HepG2 (cell line): ENCODE data around the gene ANKIB1. TPM values are rescaled to one million over a fixed set of nuclear protein-coding genes. Genes with fewer than 3 reads are reported as not detected.

Source experiments
- DMTF1 ChIP-seq: sonication (generic); formaldehyde crosslinking; IDR thresholded peaks from 2 replicates; pipeline ENCODE4 v1.4.0; 2020; ENCODE audit warnings: mild to moderate bottlenecking, missing genetic modification reagents
- HNF1B ChIP-seq: sonication (generic); formaldehyde crosslinking; IDR thresholded peaks from 2 replicates; pipeline ENCODE4 v1.5.1; 2020; ENCODE audit warnings: mild to moderate bottlenecking, moderate library complexity, missing genetic modification reagents
- KLF13 ChIP-seq: sonication (generic); formaldehyde crosslinking; IDR thresholded peaks from 2 replicates; pipeline ENCODE4 v1.4.0; 2020; ENCODE audit warnings: mild to moderate bottlenecking, missing genetic modification reagents
- KMT2A ChIP-seq: sonication (generic); formaldehyde crosslinking; IDR thresholded peaks from 2 replicates; pipeline ENCODE4 v1.4.0; 2020; ENCODE audit warnings: missing genetic modification reagents
- MAZ ChIP-seq, 2 experiments: sonication (generic) in 1 of 2; formaldehyde crosslinking in 1 of 2; IDR thresholded peaks; 2 replicates each; pipeline versions ENCODE4 v1.5.0 to v1.6.1; 2012 to 2020; ENCODE audit warnings: low read depth in 2 of 2, mild to moderate bottlenecking in 2 of 2, borderline replicate concordance in 1 of 2, improper control_type of control experiment in 1 of 2, low read length in 1 of 2, missing genetic modification reagents in 1 of 2, moderate library complexity in 1 of 2
- REL ChIP-seq: sonication (generic); formaldehyde crosslinking; conservative IDR thresholded peaks from 2 replicates; pipeline ENCODE4 v1.8.0; 2022; ENCODE audit warnings: mild to moderate bottlenecking, missing genetic modification reagents, moderate library complexity
- TBL1XR1 ChIP-seq: fragments of 150-350 bp; IDR thresholded peaks from 2 replicates; pipeline ENCODE4 v1.6.1; 2014; ENCODE audit warnings: borderline replicate concordance, low read length; ENCODE audit not compliant: partially characterized antibody
- TEAD2 ChIP-seq: sonication (generic); formaldehyde crosslinking; IDR thresholded peaks from 2 replicates; pipeline ENCODE4 v1.9.0; 2021; ENCODE audit warnings: missing genetic modification reagents
- ZC3H4 ChIP-seq: sonication (generic); formaldehyde crosslinking; IDR thresholded peaks from 2 replicates; pipeline ENCODE4 v1.4.0; 2020; ENCODE audit warnings: missing genetic modification reagents, borderline replicate concordance
- ZFP90 ChIP-seq: sonication (generic); formaldehyde crosslinking; IDR thresholded peaks from 2 replicates; pipeline ENCODE4 v1.8.0; 2022; ENCODE audit warnings: missing genetic modification reagents, mild to moderate bottlenecking, inconsistent platforms, borderline replicate concordance
- ZNF224 ChIP-seq: sonication (generic); formaldehyde crosslinking; IDR thresholded peaks from 2 replicates; pipeline ENCODE4 v1.5.0; 2020; ENCODE audit warnings: mild to moderate bottlenecking, missing genetic modification reagents
- ZNF512 ChIP-seq: sonication (generic); formaldehyde crosslinking; IDR thresholded peaks from 2 replicates; pipeline ENCODE4 v1.4.0; 2020; ENCODE audit warnings: mild to moderate bottlenecking, missing genetic modification reagents
- ZNF572 ChIP-seq: sonication (generic); formaldehyde crosslinking; IDR thresholded peaks from 2 replicates; pipeline ENCODE4 v1.5.1; 2020; ENCODE audit warnings: mild to moderate bottlenecking, missing genetic modification reagents
- ZNF605 ChIP-seq: sonication (generic); formaldehyde crosslinking; IDR thresholded peaks from 2 replicates; pipeline ENCODE4 v1.8.0; 2022; ENCODE audit warnings: mild to moderate bottlenecking, missing genetic modification reagents
- ZNF800 ChIP-seq: sonication (generic); formaldehyde crosslinking; IDR thresholded peaks from 2 replicates; pipeline ENCODE4 v1.4.0; 2020; ENCODE audit warnings: missing genetic modification reagents
- polyA plus RNA-seq, 8 experiments: library from polyadenylated mRNA; depleted of rRNA in 3 of 8; stranded (reverse) in 7 of 8; unstranded in 1 of 8; fragments of >200 nt; fragmentation: Illumina TruSeq in 4 of 8; extraction: Trizol in 4 of 8; gene quantifications; 2 replicates each; pipeline versions ENCODE4 v1.2.1 to v1.2.3, GENCODE V29; 2011 to 2016; ENCODE audit warnings: low read depth in 4 of 8, missing spikeins in 1 of 8, mixed read lengths in 1 of 8; ENCODE audit not compliant: insufficient read depth in 1 of 8
- total RNA-seq, 5 experiments: library from RNA; depleted of rRNA; stranded (reverse); fragments of >200 nt; fragmentation: Illumina TruSeq; extraction: Trizol; gene quantifications; 2 replicates each; pipeline ENCODE4 v1.2.3, GENCODE V29; 2016; ENCODE audit warnings: low read depth in 1 of 5
- TF ChIP-seq, protein P1 (sequence below): sonication (generic); formaldehyde crosslinking; IDR thresholded peaks from 2 replicates; pipeline ENCODE4 v1.8.0; 2022; ENCODE audit warnings: mild to moderate bottlenecking, missing genetic modification reagents

ANKIB1 gene
- total and polyA plus RNA-seq, 2 of the 13 experiments (the other 11 are each of a cell fraction or from before 2014, with no cell fraction given), result 28.7 to 29.6 TPM

DNA sequence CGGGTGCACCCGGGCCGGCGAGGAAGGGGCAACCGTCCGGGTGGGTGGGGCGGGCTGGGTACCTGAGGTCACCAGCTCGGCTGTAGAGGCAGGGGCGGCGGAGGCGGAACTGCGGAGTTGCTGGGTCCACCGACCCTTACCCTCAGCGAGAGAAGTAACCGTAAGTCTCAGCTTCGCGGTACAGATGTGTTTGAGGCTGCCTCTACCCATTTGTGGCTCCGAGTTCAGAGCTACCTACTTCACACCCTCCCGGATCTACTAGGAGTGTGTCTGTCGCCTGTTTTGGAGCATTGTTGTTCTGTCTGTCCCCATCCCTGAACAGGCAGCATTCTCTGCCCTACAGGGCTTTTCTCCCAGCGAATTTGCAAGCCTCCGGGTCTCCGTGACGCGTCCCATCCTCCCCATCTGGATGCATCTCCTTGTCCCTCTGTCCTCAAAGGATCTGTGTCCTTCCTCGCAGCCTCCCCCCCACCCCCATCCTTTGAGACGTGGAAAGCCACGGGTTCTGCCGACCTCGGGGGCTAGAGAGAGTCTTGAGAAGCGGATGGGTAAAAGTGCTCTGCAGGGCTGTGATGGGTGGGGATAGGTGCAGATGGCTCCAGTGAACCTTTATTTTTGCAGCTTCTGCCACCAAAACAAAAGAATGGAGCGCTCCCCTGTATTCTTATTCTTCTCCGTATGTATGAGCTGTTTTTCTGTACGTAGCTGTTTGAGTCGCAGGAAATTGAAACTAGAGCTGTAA is 757 bp downstream of the ANKIB1 start (continued):
- TF ChIP-seq DMTF1 (CRISPR knock-in tag) (no peak), ZNF800 (no peak), ZFP90 (CRISPR knock-in tag) (no peak), ZC3H4 (CRISPR knock-in tag) (no peak), ZNF605 (CRISPR knock-in tag) (0 out of 2 replicates have a peak, but pooled peaks have one; percentile 15), KLF13 (CRISPR knock-in tag) (0 out of 2 replicates have a peak, but pooled peaks have one; percentile 47), TEAD2 (CRISPR knock-in tag) (no peak), MAZ (IDR thresholded peaks at IDR 0.05; ENCODE audit: borderline replicate concordance, low read depth, low read length) (0 out of 2 replicates have a peak, but pooled peaks have one; percentile 3), MAZ (CRISPR knock-in tag; IDR thresholded peaks at IDR 0.05; ENCODE audit: low read depth) (no peak), TBL1XR1 (no peak), HNF1B (0 out of 2 replicates have a peak, but pooled peaks have one; percentile 41), KMT2A (CRISPR knock-in tag) (0 out of 2 replicates have a peak, but pooled peaks have one; percentile 56), ZNF512 (CRISPR knock-in tag) (no peak), REL (CRISPR knock-in tag) (0 out of 2 replicates have a peak, but pooled peaks have one; percentile 19), ZNF572 (0 out of 2 replicates have a peak, but pooled peaks have one; percentile 38), ZNF224 (no peak)
- TF ChIP-seq, protein P1, sequence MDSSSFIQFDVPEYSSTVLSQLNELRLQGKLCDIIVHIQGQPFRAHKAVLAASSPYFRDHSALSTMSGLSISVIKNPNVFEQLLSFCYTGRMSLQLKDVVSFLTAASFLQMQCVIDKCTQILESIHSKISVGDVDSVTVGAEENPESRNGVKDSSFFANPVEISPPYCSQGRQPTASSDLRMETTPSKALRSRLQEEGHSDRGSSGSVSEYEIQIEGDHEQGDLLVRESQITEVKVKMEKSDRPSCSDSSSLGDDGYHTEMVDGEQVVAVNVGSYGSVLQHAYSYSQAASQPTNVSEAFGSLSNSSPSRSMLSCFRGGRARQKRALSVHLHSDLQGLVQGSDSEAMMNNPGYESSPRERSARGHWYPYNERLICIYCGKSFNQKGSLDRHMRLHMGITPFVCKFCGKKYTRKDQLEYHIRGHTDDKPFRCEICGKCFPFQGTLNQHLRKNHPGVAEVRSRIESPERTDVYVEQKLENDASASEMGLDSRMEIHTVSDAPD (CRISPR knock-in tag), result no peak
